Fibroblast of skin of scalp (primary cell): ENCODE data around the gene PRCD.
"Not testable (repeated sequence)": the region's sequence is repeated elsewhere in the genome, so short reads cannot be mapped to it uniquely, and the experiment has no call there.

ENCODE experiments used
- DNase-seq: peaks from one replicate; pipeline ENCODE4 v3.0.0-alpha.2; 2013

Gene PRCD

GRCh38 chr17:76506408-76507345 is 33.2 kb upstream of the PRCD start:
- peak; percentile 62 for DNase-seq

- DNase-seq: not testable (repeated sequence)
These were observed 31.3 kb upstream of the PRCD start for GRCh38 chr17:76508472-76509063.

- DNase-seq: peak; percentile 22
These were observed 29.0 kb upstream of the PRCD start for GRCh38 chr17:76510831-76511244.

GRCh38 chr17:76511668-76512365 is 28.0 kb upstream of the PRCD start:
- no peak for DNase-seq

- no peak for DNase-seq
These were observed 27.2 kb upstream of the PRCD start for GRCh38 chr17:76512366-76513305.

GRCh38 chr17:76513306-76513692 is 26.5 kb upstream of the PRCD start:
- no peak for DNase-seq

GRCh38 chr17:76514355-76514754 is 25.5 kb upstream of the PRCD start:
- DNase-seq: not testable (repeated sequence)

- peak; percentile 79 for DNase-seq
These were observed 24.4 kb upstream of the PRCD start for GRCh38 chr17:76515274-76515949.

GRCh38 chr17:76517638-76518038 is 22.2 kb upstream of the PRCD start:
- no peak for DNase-seq

- no peak for DNase-seq
These were observed 20.5 kb upstream of the PRCD start for GRCh38 chr17:76519048-76519966.

- DNase-seq: no peak
These were observed 18.6 kb upstream of the PRCD start for GRCh38 chr17:76521262-76521661.

- not testable (repeated sequence) for DNase-seq
These were observed 18.2 kb upstream of the PRCD start for GRCh38 chr17:76521683-76522082.

- DNase-seq: peak; percentile 49
These were observed 16.5 kb upstream of the PRCD start for GRCh38 chr17:76523084-76524037.

- peak; percentile 66 for DNase-seq
These were observed 15.0 kb upstream of the PRCD start for GRCh38 chr17:76524598-76525512.

- DNase-seq: not testable (repeated sequence)
These were observed 14.4 kb upstream of the PRCD start for GRCh38 chr17:76525513-76525833.

GRCh38 chr17:76527016-76527415 is 12.8 kb upstream of the PRCD start:
- DNase-seq: not testable (repeated sequence)

GRCh38 chr17:76527430-76528111 is 12.3 kb upstream of the PRCD start:
- DNase-seq: peak; percentile 68

GRCh38 chr17:76528156-76528527 is 11.7 kb upstream of the PRCD start:
- DNase-seq: no peak
